ENCODE results near the gene PDLIM3.
A peak's percentile ranks its signal among the peaks of the same experiment; 100 is the strongest.

The PDLIM3 gene, protein sequence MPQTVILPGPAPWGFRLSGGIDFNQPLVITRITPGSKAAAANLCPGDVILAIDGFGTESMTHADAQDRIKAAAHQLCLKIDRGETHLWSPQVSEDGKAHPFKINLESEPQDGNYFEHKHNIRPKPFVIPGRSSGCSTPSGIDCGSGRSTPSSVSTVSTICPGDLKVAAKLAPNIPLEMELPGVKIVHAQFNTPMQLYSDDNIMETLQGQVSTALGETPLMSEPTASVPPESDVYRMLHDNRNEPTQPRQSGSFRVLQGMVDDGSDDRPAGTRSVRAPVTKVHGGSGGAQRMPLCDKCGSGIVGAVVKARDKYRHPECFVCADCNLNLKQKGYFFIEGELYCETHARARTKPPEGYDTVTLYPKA

GRCh38 chr4:185534866-185535611 lies at the start of gene PDLIM3:
Gene PDLIM3, minus strand, starts transcription at chr4:185535507. Its CDS starts 73 bp downstream, at chr4:185535434.
- peak; percentile 20 to 89 (median 76) for DNase-seq
- intact Hi-C loops (cut with DNase I), result loop anchor here (10.0 kb wide), 2 partner anchors 60 kb away; partner anchors contain the start of gene CCDC110

DNA sequence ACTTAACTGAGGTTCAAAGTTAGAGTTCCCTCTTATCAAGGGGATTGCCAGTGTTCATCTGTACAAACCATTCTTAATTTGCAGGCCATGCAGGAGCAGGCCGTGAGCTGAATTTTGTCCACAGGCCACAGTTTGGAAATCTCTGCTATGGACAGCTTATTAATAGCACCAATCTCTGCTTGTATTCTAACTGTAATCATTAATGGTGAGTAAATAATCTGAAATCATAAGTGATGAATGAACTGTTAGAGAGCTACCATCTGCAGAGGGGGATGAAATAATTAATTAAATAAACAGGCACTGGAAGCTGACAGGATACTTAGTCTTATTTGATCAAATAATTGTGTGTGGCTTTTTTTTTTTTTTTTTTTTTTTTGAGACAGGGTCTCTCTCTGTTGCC lies 48.5 kb upstream of the PDLIM3 start:
- DNase-seq, result no peak
- intact Hi-C loops (cut with DNase I), result no loop called here

GRCh38 chr4:185582651-185583400 lies 47.5 kb upstream of the PDLIM3 start:
- peak in 19 of 42 donors; percentile 26 to 81 (median 49) for DNase-seq
- intact Hi-C loops (cut with DNase I), result no loop called here

GRCh38 chr4:185580699-185581098 lies 45.4 kb upstream of the PDLIM3 start:
- intact Hi-C loops (cut with DNase I), result no loop called here
- no peak for DNase-seq

DNA sequence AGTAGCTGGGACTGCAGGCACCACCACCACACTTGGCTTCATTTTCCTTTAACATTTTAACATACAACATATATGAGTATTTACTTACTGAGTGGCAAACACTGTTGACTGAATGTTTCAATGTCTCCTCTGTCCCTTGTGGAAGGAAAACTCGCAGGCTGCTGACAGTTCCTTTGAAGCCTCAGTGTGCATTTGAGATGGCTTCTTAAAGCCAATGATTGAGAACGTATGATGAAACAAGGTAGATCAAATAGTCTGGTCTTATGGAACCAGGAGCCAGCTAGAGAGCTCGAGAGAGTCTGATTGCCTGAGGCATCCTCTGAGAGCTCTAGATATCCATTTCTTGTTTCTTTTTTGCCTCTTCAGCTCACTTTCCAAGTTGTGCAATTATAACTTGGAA lies 43.0 kb upstream of the PDLIM3 start:
- DNase-seq, result no peak
- intact Hi-C loops (cut with DNase I), result no loop called here

DNA sequence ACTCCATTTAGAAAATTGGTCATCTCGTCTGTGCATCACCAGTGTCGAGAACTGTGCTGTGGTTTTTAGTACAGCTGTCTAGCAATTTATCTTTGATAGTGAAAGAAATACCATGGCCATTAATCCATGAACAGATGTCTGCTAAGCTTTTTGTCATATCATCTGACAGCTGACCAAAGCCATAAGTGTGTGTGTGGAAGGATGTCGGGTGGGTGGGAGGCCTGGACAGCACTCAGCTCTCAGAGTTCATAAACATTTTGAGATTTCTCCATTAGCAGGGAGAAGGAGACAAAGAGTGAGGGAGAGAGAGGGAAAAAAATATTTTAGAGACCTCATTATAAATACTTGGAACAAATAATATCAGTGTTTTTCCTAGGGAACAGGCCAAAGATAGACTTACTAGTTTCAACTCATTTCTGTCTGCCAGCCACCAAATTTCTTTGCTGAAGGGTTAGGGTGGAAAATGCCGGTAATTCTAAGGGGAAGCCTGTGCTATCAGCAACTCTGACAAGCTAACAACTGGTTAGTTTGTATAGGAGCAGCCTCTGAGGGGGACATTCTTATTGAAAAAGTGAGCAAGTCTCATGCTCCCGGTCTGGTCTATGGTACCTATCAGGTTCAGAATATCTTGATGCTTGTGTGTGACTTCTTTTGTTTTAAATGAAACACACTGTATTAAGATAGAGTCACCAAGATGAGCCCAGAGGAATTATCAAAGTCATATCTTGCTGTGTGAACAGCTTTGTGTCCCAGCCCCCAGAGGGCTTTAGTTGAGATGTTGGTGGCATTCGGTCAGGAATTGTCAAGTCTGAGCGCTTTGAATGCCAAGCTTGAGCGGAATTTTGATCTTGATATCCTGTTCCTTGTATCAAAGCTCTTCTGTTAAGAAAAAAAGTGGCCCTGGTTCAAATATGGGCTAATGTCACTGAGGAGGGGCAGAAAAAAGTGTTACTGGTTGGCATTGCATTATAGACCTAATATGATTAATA lies 41.9 kb upstream of the PDLIM3 start:
- intact Hi-C loops (cut with DNase I), result no loop called here
- no peak for DNase-seq

- intact Hi-C loops (cut with DNase I), result no loop called here
- DNase-seq, result no peak
These were observed 41.1 kb upstream of the PDLIM3 start for GRCh38 chr4:185576314-185576961.

GRCh38 chr4:185573651-185574199 lies 38.4 kb upstream of the PDLIM3 start:
- intact Hi-C loops (cut with DNase I), result no loop called here

DNA sequence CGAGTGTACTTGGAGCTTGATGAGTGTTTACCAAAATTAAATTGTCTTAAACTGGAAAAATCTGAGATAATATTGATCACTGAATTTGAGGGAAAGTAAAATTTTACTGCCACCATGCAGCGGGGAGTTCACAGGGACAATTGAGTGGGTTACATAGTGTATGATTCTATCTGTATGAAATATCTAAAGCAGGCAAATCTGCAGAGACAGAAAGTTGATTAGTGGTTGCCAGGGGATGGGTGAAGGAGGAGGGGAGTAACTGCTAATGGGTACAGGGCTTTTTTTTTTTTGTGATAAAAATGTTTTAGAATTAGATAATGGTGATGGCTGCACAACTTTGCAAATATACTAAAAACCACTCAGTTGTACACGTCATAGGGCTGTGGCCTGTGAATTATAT lies 35.4 kb upstream of the PDLIM3 start:
- intact Hi-C loops (cut with DNase I), result no loop called here

More at GRCh38 chr4:185573651-185574199, 38.4 kb upstream of the PDLIM3 start:
- no peak for DNase-seq

GRCh38 chr4:185567381-185568376 lies 32.4 kb upstream of the PDLIM3 start:
- DNase-seq, result peak; percentile 43 to 88 (median 76)
- intact Hi-C loops (cut with DNase I), result no loop called here

More for the DNA sequence above, 35.4 kb upstream of the PDLIM3 start:
- DNase-seq, result no peak

GRCh38 chr4:185566972-185567371 lies 31.7 kb upstream of the PDLIM3 start:
- peak in 1 of 42 donors; percentile 39 for DNase-seq
- intact Hi-C loops (cut with DNase I), result no loop called here

- DNase-seq, result no peak
- intact Hi-C loops (cut with DNase I), result no loop called here
These were observed 31.1 kb upstream of the PDLIM3 start for GRCh38 chr4:185566425-185566824.

DNA sequence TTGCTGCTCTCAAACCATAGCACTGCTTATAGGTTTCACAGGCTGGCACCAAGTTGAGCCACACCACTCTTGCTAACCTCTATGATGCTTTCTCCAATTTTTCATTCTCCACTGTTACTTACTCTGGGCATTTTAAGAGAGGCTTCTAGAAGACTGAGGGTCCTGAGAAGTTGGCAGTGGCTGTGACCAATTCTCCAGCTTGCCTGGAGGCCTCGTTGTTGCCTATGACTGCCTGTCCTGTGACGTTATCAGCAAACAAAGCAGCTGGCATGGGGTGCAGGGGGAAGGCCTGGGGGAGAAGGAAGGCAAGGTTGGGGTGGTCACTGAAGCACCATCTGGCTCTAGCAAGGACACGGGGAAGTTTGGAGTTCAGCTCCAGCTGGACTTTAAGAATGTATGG lies 30.4 kb upstream of the PDLIM3 start:
- intact Hi-C loops (cut with DNase I), result no loop called here
- no peak for DNase-seq

GRCh38 chr4:185564349-185564748 lies 29.0 kb upstream of the PDLIM3 start:
- intact Hi-C loops (cut with DNase I), result no loop called here
- no peak for DNase-seq

DNA sequence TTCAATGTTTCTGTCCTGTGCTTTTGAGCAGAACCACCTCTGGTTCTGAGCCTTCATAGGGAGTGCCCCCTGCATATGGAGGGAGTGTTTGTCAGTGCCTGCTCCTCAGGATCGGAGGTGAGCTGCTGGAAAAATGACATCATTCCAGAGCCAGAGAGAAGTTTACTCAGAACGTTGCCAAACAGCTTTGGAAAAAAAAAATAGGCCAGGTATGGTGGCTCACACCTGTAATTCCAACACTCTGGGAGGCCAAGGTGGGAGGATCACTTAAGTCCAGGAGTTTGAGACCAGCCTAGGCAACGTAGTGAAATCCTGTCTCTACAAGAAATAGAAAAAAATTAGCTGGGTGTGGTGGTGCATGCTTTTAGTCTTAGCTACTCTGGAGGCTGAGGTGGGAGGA lies 27.2 kb upstream of the PDLIM3 start:
- no peak for DNase-seq
- intact Hi-C loops (cut with DNase I), result no loop called here

GRCh38 chr4:185560316-185560715 lies 25.0 kb upstream of the PDLIM3 start:
- intact Hi-C loops (cut with DNase I), result no loop called here
- DNase-seq, result no peak

- peak in 35 of 42 donors; percentile 27 to 81 (median 48) for DNase-seq
- intact Hi-C loops (cut with DNase I), result no loop called here
These were observed 24.6 kb upstream of the PDLIM3 start for GRCh38 chr4:185559915-185560281.
